GM18499 (cell line): ENCODE results near the gene UCN.
"Not testable (repeated sequence)": the region's sequence is repeated elsewhere in the genome, so short reads cannot be mapped to it uniquely, and the experiment has no call there.

Experiments used
- ATAC-seq: cut with Tn5 transposase; IDR thresholded peaks from one replicate; pipeline ENCODE4 v1.9.1; 2021; ENCODE audit warnings: moderate number of reproducible peaks; ENCODE audit not compliant: insufficient read depth, unreplicated experiment

UCN gene

GRCh38 chr2:27308359-27308881 is at the start of gene UCN:
UCN (minus strand) TSS chr2:27308445; CDS start chr2:27307895, 550 bp downstream.
- no peak for ATAC-seq

- ATAC-seq: peak; percentile 60
Measured at GRCh38 chr2:27356382-27357181, 48.3 kb upstream of the UCN start, which contains the start of gene GTF3C2. GTF3C2 (minus strand) TSS chr2:27356764; CDS start chr2:27343554, 13,210 bp downstream.

GRCh38 chr2:27356056-27356381 is 47.8 kb upstream of the UCN start:
- ATAC-seq: peak; percentile 23

- no peak for ATAC-seq
Measured at GRCh38 chr2:27354597-27354927, 46.3 kb upstream of the UCN start.

GRCh38 chr2:27353762-27354596 is 45.7 kb upstream of the UCN start:
- no peak for ATAC-seq

- ATAC-seq: not testable (repeated sequence)
Measured at GRCh38 chr2:27353386-27353761, 45.1 kb upstream of the UCN start.

- no peak for ATAC-seq
Measured at GRCh38 chr2:27351802-27352598, 43.8 kb upstream of the UCN start.

- no peak for ATAC-seq
Measured at GRCh38 chr2:27350106-27350693, 42.0 kb upstream of the UCN start.

- ATAC-seq: no peak
Measured at GRCh38 chr2:27347641-27348040, 39.4 kb upstream of the UCN start.

GRCh38 chr2:27336173-27336572 is 27.9 kb upstream of the UCN start:
- ATAC-seq: no peak

GRCh38 chr2:27335311-27335710 is 27.1 kb upstream of the UCN start:
- no peak for ATAC-seq

- no peak for ATAC-seq
Measured at GRCh38 chr2:27324720-27325119, 16.5 kb upstream of the UCN start.

- no peak for ATAC-seq
Measured at GRCh38 chr2:27323596-27324285, 15.5 kb upstream of the UCN start.

GRCh38 chr2:27322766-27323595 is 14.7 kb upstream of the UCN start, which contains the start of gene MPV17:
MPV17 (minus strand) TSS chr2:27323097; CDS start chr2:27322517, 580 bp downstream.
- ATAC-seq: peak; percentile 59

- no peak for ATAC-seq
Measured at GRCh38 chr2:27322301-27322765, 14.1 kb upstream of the UCN start.

GRCh38 chr2:27320958-27321543 is 12.8 kb upstream of the UCN start:
- ATAC-seq: no peak

GRCh38 chr2:27319839-27320238 is 11.6 kb upstream of the UCN start:
- not testable (repeated sequence) for ATAC-seq
